T1000 (cell line): ENCODE data around the gene RAD9A.

Experiments
- DNase-seq: peaks from one replicate; lab custom pipeline; 2025; ENCODE audit warnings: mixed read lengths; lab: John Stamatoyannopoulos, UW

RAD9A gene

DNA sequence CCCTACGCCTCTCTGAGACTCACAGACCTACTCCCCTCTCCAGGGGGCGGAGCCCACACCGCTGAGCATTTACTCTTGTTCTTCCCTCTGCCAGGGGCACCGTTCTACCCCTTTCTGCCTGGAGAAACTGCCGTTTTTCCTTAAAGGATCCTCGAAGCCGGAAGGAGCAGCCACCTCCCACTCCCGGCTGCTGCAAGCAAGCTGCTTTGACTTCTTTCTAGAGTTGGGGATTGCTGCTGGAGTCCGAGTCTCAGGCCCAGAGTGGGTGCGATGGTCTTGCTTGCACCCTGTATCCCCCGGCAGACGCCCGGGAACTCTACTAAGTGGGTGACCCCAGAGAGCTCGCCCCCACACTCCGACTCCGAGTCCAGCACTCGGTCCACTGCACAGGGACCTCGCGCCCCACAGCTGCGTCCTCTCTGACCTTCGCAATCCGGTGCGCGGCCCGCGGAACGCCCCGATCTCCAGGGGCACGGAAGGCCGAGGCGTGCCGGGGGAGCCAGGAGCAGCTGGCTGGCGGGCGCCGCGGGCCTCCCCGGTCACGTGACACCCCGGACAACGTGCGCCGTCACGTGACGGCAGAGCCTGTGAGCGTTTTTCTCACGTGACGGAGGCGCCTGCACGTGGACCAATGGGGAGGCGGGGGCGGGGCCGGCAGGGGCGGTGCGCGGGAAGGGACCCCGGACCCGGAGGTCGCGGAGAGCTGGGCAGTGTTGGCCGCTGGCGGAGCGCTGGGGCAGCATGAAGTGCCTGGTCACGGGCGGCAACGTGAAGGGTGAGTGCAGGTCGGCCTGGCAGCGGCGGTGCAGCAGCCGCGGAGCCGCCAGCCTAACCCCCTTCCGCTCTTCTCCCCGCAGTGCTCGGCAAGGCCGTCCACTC, at the start of gene RAD9A:
RAD9A (plus strand) TSS at position 683 of the 879 bp plus-strand sequence; CDS start at position 742, 59 bp downstream.
- peak; percentile 85 for DNase-seq

DNA sequence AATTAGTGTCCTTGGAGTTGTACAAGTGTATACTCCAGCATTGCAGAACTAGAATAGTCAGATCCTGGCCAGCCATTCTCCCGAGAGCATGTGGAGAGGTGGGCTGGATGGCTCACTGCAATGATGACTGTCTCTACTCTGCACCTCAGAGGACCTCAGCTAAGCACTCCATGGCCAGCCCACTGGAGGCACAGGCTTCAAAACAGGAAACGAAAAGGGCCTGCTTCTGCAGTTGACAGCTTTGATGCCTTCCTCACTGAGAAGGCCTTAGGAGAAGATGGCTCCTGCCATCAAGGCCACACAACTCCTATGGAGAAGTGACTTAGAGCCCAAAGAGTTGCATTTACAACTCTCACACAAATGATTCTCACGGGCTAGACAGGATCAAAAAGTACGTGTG, 47.5 kb upstream of the RAD9A start:
- no peak for DNase-seq

DNA sequence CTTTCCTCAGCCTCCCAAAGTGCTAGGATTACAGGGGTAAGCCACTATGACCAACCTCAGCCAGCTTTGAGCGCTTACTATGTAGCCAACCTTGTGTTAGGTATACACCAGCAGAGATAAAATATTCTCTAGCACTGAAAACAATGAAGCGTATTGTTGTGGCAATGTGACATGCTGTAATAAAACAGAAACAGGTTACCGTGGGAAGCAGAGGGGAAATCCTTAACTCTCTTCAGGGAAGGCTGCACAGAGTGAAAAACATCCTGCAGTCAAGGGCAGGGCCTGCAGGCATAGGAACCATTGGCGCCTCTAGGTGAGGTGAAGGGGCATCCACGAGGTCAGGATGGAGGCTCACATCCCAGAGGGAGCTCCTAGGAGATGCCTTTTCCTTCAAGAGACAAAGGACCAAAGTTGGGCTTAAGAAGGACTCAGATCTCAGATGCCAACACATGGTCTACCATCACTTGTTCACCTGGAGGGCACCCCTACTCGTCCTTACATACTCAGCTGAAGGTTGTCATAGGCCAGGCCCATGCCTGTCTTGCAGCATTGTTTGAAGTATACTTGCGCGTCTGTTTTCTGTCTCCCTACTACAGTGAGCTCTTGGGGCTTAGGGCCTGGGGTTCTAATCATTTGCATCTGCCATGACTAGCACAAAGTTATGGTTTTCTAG, 46.4 kb upstream of the RAD9A start:
- DNase-seq: no peak

DNA sequence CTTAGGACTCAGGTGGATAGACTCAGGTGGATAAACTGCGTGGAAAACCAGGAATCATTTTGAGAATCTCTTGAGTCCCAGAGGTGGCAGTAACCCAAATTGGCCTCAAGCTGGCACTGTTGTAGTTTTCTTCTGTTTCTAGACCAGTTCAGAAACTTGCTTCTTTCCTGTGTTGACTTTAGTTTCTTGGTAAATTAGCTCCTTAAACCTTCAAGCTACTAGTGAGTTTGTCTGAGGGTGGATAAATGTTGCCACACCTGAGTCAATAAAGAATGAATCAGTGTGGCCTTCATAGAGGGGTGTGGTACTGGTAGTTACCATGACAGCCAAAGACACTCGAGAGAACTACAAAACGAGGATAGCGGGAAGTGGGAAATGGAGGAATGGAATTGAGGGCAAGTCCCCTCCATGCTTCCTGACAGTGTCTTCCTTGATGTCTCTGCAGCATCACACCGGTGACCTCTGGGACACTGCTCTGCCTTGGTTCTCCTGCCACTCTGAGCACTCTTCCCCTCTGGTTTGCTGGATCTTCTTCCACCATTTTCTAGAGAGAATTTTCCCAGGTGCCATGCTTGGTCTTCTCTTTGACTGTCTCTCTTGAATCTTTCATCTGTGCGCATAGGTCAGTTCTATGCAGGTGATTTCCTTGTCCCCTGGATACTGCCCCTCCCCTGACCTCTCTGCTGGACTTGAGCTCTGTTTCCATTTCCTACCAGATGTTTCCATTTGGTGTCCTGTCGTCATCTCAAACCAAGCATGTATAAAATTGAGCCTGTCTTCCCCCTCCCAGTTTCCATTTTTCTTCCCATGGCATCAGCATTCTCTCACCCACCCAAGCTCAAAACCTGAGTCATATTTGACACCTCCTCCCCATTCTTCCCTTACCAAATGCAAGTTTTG, 45.6 kb upstream of the RAD9A start:
- no peak for DNase-seq

DNA sequence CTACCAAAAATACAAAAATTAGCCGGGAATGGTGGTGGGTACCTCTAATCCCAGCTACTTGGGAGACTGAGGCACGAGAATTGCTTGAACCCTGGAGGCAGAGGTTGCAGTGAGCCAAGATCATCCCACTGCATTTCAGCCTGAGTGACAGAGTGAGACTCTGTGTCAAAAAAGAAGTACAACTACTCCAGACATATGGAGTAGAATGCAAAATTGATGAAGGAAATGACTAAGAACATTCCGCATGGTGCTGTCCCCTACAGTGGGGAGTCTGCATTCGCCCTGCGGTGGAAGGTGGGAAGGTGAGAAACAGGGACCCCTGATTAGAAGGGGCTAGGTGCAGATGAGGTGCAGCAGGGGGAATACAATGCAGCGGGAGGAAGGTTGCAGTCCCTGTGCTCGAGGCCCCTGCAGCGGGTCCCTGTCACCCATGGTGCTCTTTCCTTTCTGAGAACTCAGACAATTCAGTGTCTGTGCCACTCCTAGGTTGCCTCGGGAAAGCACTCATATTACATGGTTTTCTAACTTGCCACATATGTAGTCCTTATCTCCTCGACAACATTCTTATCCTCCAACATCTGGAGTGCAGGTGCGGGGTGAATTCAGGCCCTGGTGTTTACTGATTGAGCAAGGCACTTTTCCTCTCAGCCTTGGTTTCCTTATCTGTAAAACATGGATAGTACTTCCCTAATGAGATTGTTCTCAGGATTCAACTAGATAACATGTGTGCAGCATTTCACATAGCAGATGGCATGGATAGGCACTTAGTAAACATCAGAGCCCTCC, 43.6 kb upstream of the RAD9A start:
- DNase-seq: no peak

DNA sequence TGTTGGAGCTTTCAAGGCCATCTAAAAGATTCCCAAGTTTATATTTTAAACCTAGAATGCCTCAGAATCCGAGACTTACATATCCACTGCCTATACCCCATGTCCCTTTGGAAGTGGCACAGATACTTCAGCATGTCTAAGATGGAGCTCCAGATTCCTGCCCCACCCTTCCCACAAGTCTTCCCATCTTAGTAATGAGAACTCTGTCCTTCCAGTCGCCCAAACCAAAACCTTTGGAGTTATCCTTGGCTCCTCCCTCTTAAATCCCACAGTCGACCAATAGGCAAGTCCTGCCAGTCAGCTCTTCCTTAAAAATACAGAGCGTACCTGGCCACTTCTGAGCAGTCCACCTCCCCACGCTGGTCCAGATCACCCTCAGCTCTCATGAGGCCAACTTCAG, 42.8 kb upstream of the RAD9A start:
- DNase-seq: no peak

DNA sequence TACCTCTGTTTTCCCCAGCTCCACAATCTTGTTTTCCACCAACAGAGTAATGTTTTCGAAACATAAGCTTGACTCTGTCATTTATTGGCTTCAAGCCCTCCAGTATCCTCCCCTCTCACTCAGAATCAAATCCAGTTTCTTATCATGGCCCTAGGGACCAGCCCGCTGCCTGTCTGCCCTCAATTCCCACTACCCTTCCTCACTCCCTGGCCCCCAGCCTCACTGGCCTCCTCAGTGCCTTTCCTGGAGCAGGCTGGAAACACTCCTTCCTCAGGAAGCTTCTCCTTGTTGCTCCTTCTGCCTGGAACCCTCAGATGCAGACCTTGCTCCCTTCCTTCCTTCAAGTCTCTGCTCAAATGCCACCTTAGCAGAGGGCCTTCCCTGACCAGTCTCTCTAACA, 42.3 kb upstream of the RAD9A start:
- no peak for DNase-seq

DNA sequence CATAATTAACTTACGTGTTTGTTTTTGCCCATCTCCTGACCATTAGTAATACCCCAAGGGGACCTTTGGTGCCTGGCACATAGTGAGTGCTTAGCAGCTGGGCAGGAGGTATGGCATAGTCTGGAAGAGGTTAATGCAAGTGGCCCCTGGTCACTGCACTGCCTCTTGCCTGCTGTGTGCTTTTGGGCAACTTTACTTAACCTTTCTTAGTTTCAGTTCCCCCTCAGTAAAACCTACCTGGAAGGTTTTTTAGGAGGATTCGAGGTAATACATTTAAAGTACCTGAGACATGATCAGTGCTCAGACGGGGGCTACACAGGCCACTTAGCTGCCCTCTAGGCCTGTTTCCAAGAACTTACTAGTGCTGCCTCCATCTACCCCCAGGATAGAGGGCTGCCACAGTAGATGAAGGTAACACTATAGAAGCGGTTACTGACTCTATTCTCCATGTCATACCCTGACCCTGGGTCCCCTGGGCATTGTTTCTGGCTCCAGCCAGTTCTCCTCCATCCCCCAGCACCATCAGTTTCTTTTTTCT, 41.8 kb upstream of the RAD9A start:
- DNase-seq: no peak

DNA sequence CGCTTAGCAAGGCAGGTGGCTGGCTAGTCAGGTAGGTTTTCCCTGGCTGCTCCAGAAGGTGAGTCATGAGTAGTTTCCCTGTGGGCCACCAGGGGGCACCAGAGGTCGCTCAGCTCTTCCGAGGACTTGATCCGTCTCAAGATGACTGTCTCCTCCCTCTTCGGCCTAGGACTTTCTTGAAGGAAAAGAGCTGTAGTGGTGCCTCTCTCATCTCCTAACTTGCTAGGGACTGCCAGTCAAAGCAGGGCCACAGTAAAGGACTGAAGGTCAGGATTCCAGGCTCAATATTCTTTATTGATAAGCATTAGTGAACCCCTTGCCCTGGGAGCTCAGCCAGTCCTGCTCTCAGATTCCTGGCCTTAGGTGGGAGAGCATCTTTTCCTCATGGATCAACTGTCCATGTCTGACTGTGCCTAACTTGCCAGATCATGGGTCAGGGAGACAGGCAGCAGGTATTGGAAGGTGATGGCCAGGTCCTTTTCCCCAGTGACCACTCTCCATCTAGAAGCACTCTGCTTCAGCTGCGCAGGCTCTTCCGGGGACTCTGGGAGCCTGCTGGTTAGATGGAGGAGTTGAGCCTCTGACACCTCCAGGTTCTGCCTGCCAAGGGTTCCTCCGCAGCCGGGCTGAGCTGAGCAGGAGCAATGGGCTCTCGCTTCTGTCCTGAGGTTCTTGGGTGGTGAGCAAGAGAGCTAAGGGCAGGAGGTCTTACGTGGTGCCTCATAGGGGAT, 40.3 kb upstream of the RAD9A start:
- no peak for DNase-seq

DNA sequence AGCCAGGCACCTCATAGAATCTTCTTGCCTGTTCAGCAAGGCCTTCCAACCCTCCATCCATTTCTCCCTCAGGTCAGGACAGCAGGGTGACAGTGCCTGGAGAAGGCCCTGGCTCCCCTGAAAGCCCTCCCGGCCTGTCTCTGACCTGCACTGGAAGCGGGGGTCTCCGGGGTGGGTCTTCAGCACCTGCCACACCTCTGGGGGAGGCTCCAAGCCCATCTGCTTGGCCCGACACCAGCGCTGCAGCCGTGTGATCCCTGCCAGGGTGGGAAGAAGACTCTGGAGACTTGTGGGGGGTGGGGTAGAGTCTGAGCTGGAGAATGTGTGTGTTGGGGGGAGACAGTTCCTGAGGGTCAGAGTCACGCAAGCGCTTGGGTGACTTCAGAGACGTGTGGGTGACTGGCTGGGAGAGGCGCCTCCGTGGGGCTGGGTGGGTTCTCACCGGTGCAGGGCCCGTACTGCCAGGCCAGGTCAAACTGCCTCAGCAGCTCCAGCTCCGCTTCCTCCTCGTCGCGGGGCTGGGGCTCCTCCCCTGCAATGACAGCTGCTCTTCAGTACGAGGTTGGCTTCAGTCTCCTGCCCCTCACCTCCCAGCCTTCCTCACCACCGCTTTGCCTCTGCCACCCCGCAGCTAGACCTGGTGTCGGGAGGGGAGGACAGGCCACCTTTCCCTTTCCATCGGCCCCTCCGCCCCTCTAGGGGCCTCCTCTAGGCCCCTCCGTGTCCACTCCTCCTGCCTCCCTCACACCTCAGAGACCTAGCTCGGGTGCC, 39.1 kb upstream of the RAD9A start:
- no peak for DNase-seq

DNA sequence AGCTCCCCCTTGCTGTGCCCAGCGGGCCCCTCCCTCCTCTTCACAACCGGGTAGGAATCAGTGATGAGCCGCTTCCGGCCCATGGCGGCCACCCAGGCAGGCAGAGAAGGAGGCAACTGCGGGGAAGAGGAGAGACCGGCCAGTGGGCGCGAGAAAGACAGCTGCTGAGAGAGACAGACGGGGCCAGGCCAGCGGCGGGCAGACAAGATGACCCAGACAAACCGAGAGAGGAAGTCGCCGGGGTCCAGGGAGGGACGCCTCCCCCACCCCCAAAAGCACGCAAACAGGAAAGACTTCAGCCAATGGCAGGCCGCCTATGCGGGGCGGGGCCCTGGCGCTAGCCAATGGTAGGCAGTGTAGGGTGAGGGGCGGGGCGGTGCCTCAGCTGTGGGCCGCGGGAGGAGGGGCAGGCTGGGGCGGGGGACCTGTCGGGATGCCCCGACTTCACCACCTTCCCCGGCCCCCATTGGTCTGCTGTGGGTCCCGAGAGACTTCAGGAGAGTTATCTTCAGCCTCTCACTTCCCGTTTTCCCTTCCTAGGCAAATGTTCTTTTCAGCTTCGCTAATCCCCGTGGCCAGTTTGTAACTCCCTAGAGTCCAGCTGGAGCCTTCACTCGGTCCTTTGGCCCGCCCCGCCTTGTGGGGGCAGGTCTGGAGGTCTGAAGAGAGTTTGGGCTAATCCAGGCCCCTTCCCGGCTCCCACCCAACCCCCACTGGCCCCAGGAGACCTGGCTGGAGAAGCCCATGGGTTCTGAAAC, 38.3 kb upstream of the RAD9A start, which contains the start of gene POLD4:
POLD4 (minus strand) TSS at position 230 of the 758 bp plus-strand sequence; CDS start at position 83, 147 bp downstream.
- peak; percentile 95 for DNase-seq

DNA sequence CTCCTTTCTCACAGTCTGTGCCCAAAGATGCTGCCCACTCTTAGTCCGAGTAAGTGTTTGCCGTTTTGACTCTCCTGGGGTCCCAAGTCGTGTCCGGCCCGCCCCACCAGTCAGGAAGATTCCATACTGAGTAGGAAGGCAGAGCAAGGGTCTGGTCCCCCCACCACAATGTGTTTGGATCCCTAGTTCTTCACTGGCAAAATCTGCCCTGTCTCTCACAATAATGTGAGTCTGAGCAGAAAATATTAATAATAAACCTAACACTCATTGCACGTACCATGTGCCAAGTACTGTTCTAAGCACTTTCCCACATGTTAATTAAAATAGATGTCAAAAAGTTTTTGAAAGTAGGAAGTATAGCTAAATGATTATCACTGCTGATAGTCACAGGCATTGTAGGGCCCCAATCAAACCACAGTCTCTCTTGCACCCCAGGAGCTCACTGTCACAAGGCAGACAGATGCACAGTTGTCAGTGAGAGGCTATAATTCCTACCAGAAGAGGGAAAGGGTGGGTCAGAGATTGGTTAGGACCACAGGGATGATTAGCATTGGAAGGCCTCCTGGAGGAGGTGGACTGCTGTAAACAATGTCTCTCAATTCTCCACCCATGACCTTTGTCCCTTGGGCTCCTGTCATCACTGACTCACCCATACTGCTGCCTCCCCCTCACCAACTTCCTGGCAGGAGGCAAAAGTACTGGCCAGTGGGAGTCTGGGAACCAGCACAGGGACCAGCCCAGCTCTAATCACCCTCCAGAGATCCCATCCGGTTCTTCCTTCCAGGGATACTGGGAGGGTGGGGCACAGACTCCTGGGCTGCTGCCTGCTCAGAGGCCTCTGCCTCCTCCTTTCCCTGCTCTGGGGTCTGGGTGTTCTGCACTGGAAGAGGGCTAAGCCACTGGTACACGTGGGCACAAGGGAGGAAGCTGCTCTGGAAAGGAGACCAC, 37.4 kb upstream of the RAD9A start:
- DNase-seq: peak; percentile 85

DNA sequence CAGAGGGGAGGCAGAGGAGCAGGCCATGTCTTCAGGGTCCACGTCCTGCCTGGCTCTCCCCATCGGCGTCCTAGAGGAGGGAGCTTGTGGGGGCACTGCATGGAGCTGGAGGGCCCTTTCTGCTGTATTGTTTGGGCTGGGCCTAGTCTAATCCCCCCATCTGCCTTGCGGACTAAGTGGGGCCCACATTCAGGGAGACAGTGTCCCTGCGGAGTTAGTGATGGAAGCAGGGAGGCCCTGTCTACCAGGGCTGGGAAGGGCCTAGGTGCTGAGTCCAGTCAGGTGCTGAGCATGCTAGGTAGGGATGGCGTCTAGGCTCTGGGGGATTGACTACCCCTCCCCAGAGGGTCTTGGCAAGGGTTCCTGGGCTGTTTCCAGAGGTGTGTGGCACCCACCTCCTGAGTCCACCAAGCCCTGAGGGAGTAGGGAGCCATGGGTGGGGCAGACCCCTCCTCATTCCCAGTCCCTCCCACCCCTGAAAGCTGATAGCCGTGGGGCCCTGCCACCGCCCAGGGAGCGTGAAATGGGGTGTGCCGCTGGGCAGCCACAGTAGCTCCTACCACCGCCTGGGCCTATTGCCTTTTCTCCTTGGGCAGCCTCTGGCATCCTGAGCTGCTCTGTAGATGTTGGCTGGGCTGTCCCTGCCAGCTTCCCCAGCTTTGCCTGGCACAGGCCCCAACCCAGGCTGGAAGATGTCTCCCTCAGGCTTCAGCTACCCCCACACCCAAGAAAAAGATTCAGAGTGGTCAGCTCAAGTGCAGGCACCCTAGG, 36.6 kb upstream of the RAD9A start:
- no peak for DNase-seq

DNA sequence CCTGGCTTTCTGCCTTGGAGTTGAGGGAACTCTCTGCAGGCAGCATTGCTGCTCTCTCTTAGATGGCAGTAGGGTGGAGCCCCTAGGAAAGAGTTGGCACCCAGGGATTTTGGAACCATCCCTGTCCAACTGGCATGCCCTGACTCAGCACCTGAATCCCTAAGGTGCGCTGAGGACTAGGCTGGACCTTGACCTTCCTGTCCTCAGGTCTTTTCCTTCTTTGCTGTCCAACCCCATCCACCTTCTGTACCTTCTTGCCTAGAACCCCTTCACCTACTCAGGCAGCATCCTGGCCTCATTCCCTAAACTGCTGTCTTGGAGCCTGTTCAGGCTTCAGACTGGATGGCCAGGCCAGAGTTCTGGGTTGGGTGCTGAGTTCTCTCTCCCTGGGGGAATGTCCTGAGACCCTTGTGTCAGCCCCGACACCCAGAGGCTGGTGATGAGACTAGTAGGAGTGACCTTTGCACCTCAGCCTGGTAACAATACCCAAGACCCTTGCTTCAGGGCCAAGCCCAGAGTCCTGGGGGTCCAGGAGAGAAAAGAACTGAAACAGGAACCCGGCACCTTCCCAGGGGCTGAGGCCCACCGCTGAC, 35.9 kb upstream of the RAD9A start:
- no peak for DNase-seq

DNA sequence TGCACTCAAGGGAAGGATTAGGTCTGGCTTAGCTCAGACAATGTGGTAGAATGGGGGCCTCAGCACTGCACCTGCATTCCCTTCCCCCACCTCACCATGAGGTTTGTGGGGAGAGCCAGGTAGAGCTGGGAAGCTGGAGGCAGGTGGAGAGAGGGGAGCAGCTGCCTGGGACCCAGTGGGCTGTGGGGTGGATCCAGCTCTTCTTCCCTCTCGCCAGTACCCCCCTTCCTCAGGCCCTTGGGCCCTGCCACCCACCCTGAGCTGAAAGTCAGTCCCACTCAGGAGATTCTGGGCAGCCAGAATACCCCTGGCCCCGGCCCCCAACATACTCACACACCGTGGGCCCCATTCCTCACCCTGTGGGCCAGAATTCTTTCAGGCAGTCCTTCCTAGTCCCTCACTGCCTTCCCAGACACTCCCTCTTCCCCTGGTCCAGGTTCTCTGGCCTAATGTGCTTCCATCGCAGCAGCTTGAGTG, 35.4 kb upstream of the RAD9A start:
- no peak for DNase-seq

DNA sequence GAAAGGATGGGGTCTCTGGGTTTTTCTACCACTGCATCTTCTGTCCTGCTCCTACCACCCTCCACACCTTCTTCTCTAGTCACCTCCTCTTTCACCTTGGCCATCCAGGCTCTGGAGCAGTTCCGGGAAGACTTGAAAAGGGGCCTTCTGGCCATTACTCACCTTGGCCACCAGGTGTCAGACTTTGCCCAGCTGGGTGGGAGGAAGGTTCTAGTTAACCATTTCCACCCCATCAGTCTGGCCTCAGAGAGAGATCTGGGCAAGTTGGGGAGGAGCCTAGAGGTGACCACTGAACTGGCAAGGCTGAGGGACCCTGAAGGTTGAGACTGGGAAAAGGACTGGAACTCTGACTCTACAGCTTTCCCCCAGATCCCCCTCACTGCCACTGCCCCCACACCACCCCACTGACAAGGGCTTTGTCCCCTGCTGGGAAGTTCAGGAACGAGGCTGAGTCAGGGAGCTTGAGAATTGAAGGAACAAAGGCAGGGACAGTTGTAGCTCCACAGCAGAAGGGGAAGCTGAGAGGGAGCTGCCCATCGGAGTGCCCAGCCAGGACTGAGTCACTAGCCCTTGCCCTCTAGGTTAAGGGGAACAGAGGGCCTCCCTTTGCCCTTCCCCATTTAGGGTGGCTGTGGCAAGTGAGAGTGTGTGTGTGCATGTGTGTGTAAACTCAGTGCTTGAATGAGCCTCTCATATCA, 34.8 kb upstream of the RAD9A start:
- peak; percentile 53 for DNase-seq
